ENCODE results near the gene GET4.

GRCh38 chr7:877312-878232 lies 1.2 kb downstream of the GET4 start:
- no peak for TF ChIP-seq CTCF (IDR thresholded peaks at IDR 0.05; ENCODE audit: low read length)
- TF ChIP-seq EZH2phosphoT487 (IDR thresholded peaks at IDR 0.05; ENCODE audit: low read length) = no peak
